ENCODE measurements around the gene C5orf15.

- TF ChIP-seq CTCF (IDR thresholded peaks at IDR 0.05) (no peak), POLR2AphosphoS5 (IDR thresholded peaks at IDR 0.05; ENCODE audit: low read depth, low read length) (no peak)
These were observed 5.7 kb upstream of the C5orf15 start for GRCh38 chr5:133974142-133974541.
